Sigmoid colon (tissue), 7 donors: Measurements from ENCODE around the gene SPC24. TPM values are rescaled to one million over a fixed set of nuclear protein-coding genes. Genes with fewer than 3 reads are reported as not detected.

ENCODE experiments used
- DNase-seq: peaks from one replicate; pipeline ENCODE4 v3.0.0-alpha.2; 2019
- H3K27ac ChIP-seq, 4 donors: fragments of 200-600 bp; sonication (generic); one replicate each; pipeline ENCODE4 v1.5.1; 2016 to 2019; ENCODE audit warnings: mild to moderate bottlenecking in 1 of 4
- H3K27me3 ChIP-seq, 3 donors: fragments of 200-600 bp; sonication (generic); one replicate each; pipeline ENCODE4 v1.5.1; 2019; ENCODE audit warnings: mild to moderate bottlenecking in 1 of 3
- H3K36me3 ChIP-seq, 4 donors: fragments of 200-600 bp; sonication (generic); one replicate each; pipeline ENCODE4 v1.5.1; 2016 to 2019
- H3K4me1 ChIP-seq, 4 donors: fragments of 200-600 bp; sonication (generic); one replicate each; pipeline ENCODE4 v1.5.1; 2017 to 2019
- H3K4me3 ChIP-seq, 4 donors: fragments of 200-600 bp; sonication (generic); one replicate each; pipeline ENCODE4 v1.5.1; 2017 to 2019; ENCODE audit warnings: mild to moderate bottlenecking in 2 of 4, moderate library complexity in 1 of 4
- H3K9me3 ChIP-seq, 4 donors: fragments of 200-600 bp in 3 of 4; sonication (generic) in 3 of 4; one replicate each; pipeline versions ENCODE4 v1.5.1 to v1.6.1; 2013 to 2019
- CTCF ChIP-seq, 4 experiments: fragments of 450-650 bp in 3 of 4; fragments of 200-600 bp in 1 of 4; IDR thresholded peaks; one replicate each; pipeline ENCODE4 v1.5.1; 2016 to 2019; ENCODE audit warnings: antibody characterized with exemption in 4 of 4, mild to moderate bottlenecking in 3 of 4, moderate library complexity in 2 of 4
- EP300 ChIP-seq, 4 donors: sonication (generic); formaldehyde crosslinking; IDR thresholded peaks; one replicate each; pipeline ENCODE4 v1.6.1; 2017; ENCODE audit warnings: antibody characterized with exemption in 4 of 4
- POLR2A ChIP-seq, 2 donors: fragments of 450-650 bp; IDR thresholded peaks; one replicate each; pipeline ENCODE4 v1.6.1; 2016; ENCODE audit warnings: antibody characterized with exemption in 2 of 2, mild to moderate bottlenecking in 2 of 2, moderate library complexity in 2 of 2
- POLR2AphosphoS5 ChIP-seq, 4 donors: sonication (generic); formaldehyde crosslinking; IDR thresholded peaks; one replicate each; pipeline ENCODE4 v1.6.1; 2017; ENCODE audit warnings: antibody characterized with exemption in 4 of 4
- WGBS, 2 donors: extraction: QIAGEN DNeasy Blood & Tissue Kit; methylation state at CpG; one replicate each; pipeline ENCODE4 v1.1.7; 2013; 5-methylcytosine and 5-hydroxymethylcytosine counted together
- intact Hi-C: fragments of 100-400 bp; cut with DNase I; formaldehyde crosslinking; loops from one replicate; pipeline ENCODE4 v1.15.1; 2023
- polyA plus RNA-seq, 3 donors: library from polyadenylated mRNA; stranded (reverse); fragments of 200-250 nt; gene quantifications; one replicate each; pipeline ENCODE4 v1.2.3, GENCODE V29; 2013
- total RNA-seq, 4 donors: library from RNA; depleted of rRNA; stranded (reverse); fragments of >200 nt; gene quantifications; one replicate each; pipeline ENCODE4 v1.1.0, GENCODE V29; 2016
- donor health status: healthy with polysubstance abuse.
- donor health status: Bipolar disorder and iron deficiency.
- donor health status: healthy.

The SPC24 gene
- total and polyA plus RNA-seq, 7 donors = 0.99 to 13.0 (median 2.1) TPM

DNA sequence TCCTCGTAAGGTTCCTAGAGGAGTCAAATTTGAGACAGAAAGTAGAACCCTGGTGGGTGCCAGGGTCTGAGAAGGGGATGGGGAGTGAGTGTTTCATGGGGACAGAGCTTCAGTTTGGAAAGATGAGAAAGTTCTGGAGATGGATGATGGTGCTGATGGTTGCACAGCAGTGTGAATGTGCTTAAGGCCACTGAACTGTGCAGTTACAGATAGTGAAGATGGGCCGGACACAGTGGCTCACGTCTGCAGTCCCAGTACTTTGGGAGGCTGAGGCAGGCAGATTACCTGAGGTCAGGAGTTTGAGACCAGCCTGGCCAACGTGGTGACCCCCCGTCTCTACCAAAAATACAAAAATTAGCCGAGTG lies 917 bp downstream of the SPC24 start:
- peaks cover 0 to 77% (median 70%) of the 10 kb centered on the region in 4 donors for H3K4me1 ChIP-seq

DNA sequence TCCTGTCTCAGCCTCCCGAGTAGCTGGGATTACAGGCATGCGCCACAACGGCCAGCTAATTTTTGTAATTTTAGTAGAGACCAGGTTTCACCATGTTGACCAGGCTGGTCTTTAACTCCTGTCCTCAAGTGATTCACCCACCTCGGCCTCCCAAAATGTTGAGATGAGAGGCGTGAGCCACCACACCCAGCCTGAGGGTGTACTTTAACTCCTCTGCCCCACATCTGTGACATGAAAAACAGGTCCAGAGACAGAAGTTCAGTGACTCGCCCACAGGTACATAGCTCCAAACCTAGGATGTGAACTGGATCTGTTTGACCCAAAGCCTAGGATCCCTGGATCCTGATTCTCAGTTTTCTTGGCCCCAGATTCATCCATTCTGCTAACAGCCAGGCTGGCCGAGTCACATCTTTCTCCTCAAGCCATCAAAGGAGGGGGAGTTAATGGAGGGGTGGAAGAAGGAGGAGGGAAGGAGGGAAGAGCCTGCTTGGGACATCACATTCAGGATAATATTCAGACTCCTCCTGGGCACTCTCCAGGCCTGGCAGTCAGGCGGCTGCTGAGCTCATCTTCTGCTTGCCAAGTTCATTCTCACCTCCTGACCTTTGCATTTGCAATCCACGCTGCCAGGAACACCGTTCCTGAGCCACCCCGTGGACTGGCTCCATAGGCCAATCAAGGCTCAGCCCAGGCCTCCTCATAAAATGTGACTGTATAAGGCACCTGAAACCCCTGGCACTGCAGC lies 3.1 kb downstream of the SPC24 start:
- H3K4me1 ChIP-seq = peaks cover 0 to 55% (median 48%) of the 10 kb centered on the region in 4 donors
- peak in 3 of 4 donors; percentile 33 to 95 (median 74) for TF ChIP-seq EP300 (IDR thresholded peaks at IDR 0.05)
- TF ChIP-seq CTCF (IDR thresholded peaks at IDR 0.05) = no peak
- TF ChIP-seq POLR2AphosphoS5 (IDR thresholded peaks at IDR 0.05) = peak; percentile 60 to 92 (median 83)
- TF ChIP-seq POLR2A (IDR thresholded peaks at IDR 0.05) = no peak
- WGBS, 2 donors = 53 to 72% methylated on average over 11 of the region's 11 CpGs
- no peaks in the 10 kb centered on the region for H3K27me3 ChIP-seq
- H3K9me3 ChIP-seq = no peaks in the 10 kb centered on the region
- DNase-seq = peak; percentile 97
- no peaks in the 10 kb centered on the region for H3K36me3 ChIP-seq
- intact Hi-C loops = no loop called here
- no peak overlapping the region for H3K4me3 ChIP-seq
- peak overlapping the region; percentile 87 to 95 (median 92) for H3K27ac ChIP-seq

More for the DNA sequence above, 917 bp downstream of the SPC24 start:
- H3K4me3 ChIP-seq = no peak overlapping the region
- intact Hi-C loops = loop anchor here (5.0 kb wide), 1 partner anchor 383 kb away; the partner anchor contains the start of gene CNN1
- no peak for TF ChIP-seq POLR2AphosphoS5 (IDR thresholded peaks at IDR 0.05)
- no peak for TF ChIP-seq CTCF (IDR thresholded peaks at IDR 0.05)
- TF ChIP-seq POLR2A (IDR thresholded peaks at IDR 0.05) = no peak
- no peak for TF ChIP-seq EP300 (IDR thresholded peaks at IDR 0.05)
- no peaks in the 10 kb centered on the region for H3K9me3 ChIP-seq
- peak overlapping the region; percentile 86 to 95 (median 87) for H3K27ac ChIP-seq
- 42 to 59% methylated on average over 6 of the region's 6 CpGs for WGBS, 2 donors
- DNase-seq = no peak
- no peaks in the 10 kb centered on the region for H3K27me3 ChIP-seq
- no peaks in the 10 kb centered on the region for H3K36me3 ChIP-seq

DNA sequence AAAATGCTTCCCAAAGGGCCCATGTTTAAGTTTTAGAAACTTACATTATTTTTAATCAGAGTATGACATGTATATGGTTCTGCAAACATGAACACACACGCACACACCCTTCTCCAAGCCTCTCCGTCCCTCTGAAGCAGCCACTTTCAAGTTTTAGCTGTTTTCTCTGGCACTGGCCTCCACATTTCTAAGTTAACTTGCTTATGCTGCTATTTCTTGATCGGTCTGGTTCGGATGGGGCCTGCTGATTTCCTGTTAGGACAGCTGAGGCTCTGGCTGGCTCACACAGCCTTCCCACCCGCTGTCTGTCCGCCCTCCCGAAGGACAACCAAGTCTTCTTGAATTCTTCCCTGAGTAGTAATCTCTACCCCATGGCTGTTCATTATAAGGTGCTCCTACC lies 4.4 kb downstream of the SPC24 start:
- Histone ChIP-seq H3K4me3 (no peak overlapping the region), H3K4me1 (peaks cover 0 to 46% (median 40%) of the 10 kb centered on the region in 4 donors), H3K36me3 (no peaks in the 10 kb centered on the region), H3K27me3 (no peaks in the 10 kb centered on the region), H3K9me3 (no peaks in the 10 kb centered on the region), H3K27ac (peak overlapping the region; percentile 87 to 95 (median 92))
- 80 to 88% methylated on average over 7 of the region's 7 CpGs for WGBS, 2 donors
- intact Hi-C loops = no loop called here
- no peak for DNase-seq
- TF ChIP-seq CTCF (IDR thresholded peaks at IDR 0.05) (no peak), POLR2AphosphoS5 (IDR thresholded peaks at IDR 0.05) (peak in 1 of 4 donors; percentile 30)

DNA sequence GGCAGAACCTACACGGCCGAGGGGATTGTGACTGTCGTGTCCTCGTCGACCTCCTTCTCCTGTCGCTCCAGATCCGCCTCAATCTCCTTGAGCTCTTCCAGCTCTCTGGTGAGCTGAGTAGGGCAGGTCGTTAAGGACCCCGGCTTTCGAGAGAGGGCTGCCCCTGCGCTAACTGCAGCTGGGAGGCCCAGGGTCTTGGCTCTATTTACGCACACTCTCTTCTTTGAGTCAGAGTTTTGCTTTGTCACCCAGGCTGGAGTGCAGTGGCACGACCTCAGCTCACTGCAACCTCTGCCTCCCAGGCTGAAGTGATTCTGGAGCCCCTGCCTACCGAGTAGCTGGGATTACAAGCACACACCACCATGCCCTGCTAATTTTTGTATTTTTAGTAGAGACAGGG lies 7.6 kb downstream of the SPC24 start:
- Histone ChIP-seq H3K9me3 (no peaks in the 10 kb centered on the region), H3K36me3 (no peaks in the 10 kb centered on the region), H3K4me1 (peaks cover 0 to 36% (median 34%) of the 10 kb centered on the region in 4 donors), H3K4me3 (no peak overlapping the region), H3K27ac (peak overlapping the region in 1 of 4 donors; percentile 95), H3K27me3 (no peaks in the 10 kb centered on the region)
- no peak for DNase-seq
- WGBS, 2 donors = 94% methylated on average over 14 of the region's 14 CpGs
- no peak for TF ChIP-seq POLR2A (IDR thresholded peaks at IDR 0.05)
- no peak for TF ChIP-seq EP300 (IDR thresholded peaks at IDR 0.05)
- TF ChIP-seq CTCF (IDR thresholded peaks at IDR 0.05) = no peak
- no peak for TF ChIP-seq POLR2AphosphoS5 (IDR thresholded peaks at IDR 0.05)
- intact Hi-C loops = no loop called here
